ENCODE data around the gene MT4.

DNA sequence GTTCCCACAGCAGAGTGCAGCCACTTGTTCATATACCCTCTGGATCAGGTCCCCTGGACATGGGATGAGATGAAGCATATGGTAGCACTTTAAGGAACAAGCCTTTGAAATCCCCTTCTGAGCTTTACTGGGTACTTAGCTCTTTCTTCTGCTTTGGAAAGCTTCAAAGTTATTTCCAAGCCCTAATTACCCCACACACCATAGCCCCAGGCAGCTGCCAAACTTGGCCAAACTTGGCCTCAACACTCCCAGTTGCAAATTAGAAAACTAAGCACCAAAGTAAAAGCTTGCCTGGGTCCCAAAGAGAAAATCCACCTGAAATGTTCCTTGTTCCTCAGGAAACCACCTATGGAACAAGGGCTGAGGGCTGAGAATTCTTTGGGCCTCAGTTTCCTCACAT lies 15.7 kb upstream of the MT4 start:
- TF ChIP-seq, protein P1, sequence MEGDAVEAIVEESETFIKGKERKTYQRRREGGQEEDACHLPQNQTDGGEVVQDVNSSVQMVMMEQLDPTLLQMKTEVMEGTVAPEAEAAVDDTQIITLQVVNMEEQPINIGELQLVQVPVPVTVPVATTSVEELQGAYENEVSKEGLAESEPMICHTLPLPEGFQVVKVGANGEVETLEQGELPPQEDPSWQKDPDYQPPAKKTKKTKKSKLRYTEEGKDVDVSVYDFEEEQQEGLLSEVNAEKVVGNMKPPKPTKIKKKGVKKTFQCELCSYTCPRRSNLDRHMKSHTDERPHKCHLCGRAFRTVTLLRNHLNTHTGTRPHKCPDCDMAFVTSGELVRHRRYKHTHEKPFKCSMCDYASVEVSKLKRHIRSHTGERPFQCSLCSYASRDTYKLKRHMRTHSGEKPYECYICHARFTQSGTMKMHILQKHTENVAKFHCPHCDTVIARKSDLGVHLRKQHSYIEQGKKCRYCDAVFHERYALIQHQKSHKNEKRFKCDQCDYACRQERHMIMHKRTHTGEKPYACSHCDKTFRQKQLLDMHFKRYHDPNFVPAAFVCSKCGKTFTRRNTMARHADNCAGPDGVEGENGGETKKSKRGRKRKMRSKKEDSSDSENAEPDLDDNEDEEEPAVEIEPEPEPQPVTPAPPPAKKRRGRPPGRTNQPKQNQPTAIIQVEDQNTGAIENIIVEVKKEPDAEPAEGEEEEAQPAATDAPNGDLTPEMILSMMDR (IDR thresholded peaks at IDR 0.05), result no peak
- no peak for TF ChIP-seq EZH2phosphoT487 (IDR thresholded peaks at IDR 0.05)

Measured in neural progenitor cell (in vitro differentiated cells).